Transverse colon (tissue), 4 donors: ENCODE measurements around the gene LGI2. TPM values are rescaled to one million over a fixed set of nuclear protein-coding genes. Genes with fewer than 3 reads are reported as not detected.

Experiments used
- DNase-seq: peaks from one replicate; pipeline ENCODE4 v3.0.0-alpha.2; 2019
- H3K27ac ChIP-seq, 4 donors: fragments of 200-600 bp; sonication (generic); 2 replicates each; pipeline ENCODE4 v1.5.1; 2016 to 2018; ENCODE audit warnings: inconsistent platforms in 4 of 4
- H3K27me3 ChIP-seq: fragments of 200-600 bp; sonication (generic); 2 replicates; pipeline ENCODE4 v1.5.1; 2017; ENCODE audit warnings: inconsistent platforms
- H3K36me3 ChIP-seq, 4 donors: fragments of 200-600 bp; sonication (generic); 2 replicates each; pipeline ENCODE4 v1.5.1; 2017 to 2019; ENCODE audit warnings: inconsistent platforms in 4 of 4
- H3K4me1 ChIP-seq, 4 donors: fragments of 200-600 bp; sonication (generic); 2 replicates each; pipeline ENCODE4 v1.5.1; 2017 to 2020; ENCODE audit warnings: inconsistent platforms in 4 of 4
- H3K4me3 ChIP-seq, 4 donors: fragments of 200-600 bp; sonication (generic); 1 replicate in 1 of 4; 2 replicates in 3 of 4; pipeline versions ENCODE4 v1.5.1 to v1.6.1; 2017 to 2019; ENCODE audit warnings: inconsistent platforms in 4 of 4
- H3K9me3 ChIP-seq, 2 donors: fragments of 200-600 bp; sonication (generic); 2 replicates each; pipeline ENCODE4 v1.5.1; 2017 to 2019; ENCODE audit warnings: inconsistent platforms in 2 of 2
- EP300 ChIP-seq: sonication (generic); formaldehyde crosslinking; IDR thresholded peaks from one replicate; pipeline ENCODE4 v1.6.1; 2017; ENCODE audit warnings: antibody characterized with exemption, low read depth
- POLR2A ChIP-seq: fragments of 450-650 bp; IDR thresholded peaks from one replicate; pipeline ENCODE4 v1.6.1; 2016; ENCODE audit warnings: antibody characterized with exemption, mild to moderate bottlenecking, moderate library complexity
- POLR2AphosphoS5 ChIP-seq, 3 donors: sonication (generic); formaldehyde crosslinking; IDR thresholded peaks; one replicate each; pipeline ENCODE4 v1.6.1; 2016; ENCODE audit warnings: antibody characterized with exemption in 3 of 3
- WGBS, 2 donors: methylation state at CpG; one replicate each; pipeline ENCODE4 v1.1.5; 2018; ENCODE audit warnings: low coverage in 1 of 2; 5-methylcytosine and 5-hydroxymethylcytosine counted together
- in situ Hi-C, 4 donors: fragments of 200-750 bp; cut with MboI; loops; one replicate each; pipeline versions ENCODE4 v1.15.0 to v1.15.1; 2017; ENCODE audit warnings: low sequenced_read_pairs in 3 of 4, low pct_ligation_motif_present in 1 of 4, low pct_unique_long_range_greater_than_20kb in 1 of 4
- intact Hi-C: fragments of 100-400 bp; cut with DNase I; formaldehyde crosslinking; loops from one replicate; pipeline ENCODE4 v1.15.1; 2023; ENCODE audit warnings: low total_unique reads
- total RNA-seq, 4 donors: library from RNA; depleted of rRNA; stranded (reverse); fragments of >200 nt; gene quantifications; one replicate each; pipeline ENCODE4 v1.1.0, GENCODE V29; 2016
- TF ChIP-seq, protein P1 (sequence below), 5 experiments: fragments of 200-600 bp in 3 of 5; fragments of 450-650 bp in 2 of 5; sonication (generic) in 3 of 5; IDR thresholded peaks; 1 replicate in 2 of 5; 2 replicates in 3 of 5; pipeline ENCODE4 v1.5.1; 2016 to 2017; ENCODE audit warnings: antibody characterized with exemption in 5 of 5, inconsistent platforms in 3 of 5, mild to moderate bottlenecking in 2 of 5, moderate library complexity in 1 of 5

The LGI2 gene
- total RNA-seq, 4 donors from 2014 or later: 0.32 to 0.75 (median 0.41) TPM; not detected in 1

DNA sequence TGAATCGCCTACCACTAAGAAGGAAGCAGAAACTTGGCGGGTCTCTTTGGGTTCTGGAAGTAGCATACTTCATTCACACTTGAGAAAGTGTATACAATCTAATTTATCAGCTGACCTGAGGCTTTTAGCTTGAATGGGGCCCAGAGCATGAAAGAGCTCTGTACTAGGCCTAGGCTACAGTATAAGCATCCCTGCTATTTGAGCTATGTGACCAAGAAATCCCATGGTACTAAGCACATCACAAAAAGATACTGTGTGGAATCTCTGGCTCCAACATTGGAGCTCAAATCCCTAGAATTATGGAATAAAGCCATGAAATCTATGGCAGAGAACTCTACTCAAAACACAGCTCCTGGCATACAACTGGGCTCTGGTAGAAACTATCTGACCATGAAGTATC, 74.0 kb downstream of the LGI2 start:
- Histone ChIP-seq H3K4me1 (no peaks in the 10 kb centered on the region), H3K36me3 (no peaks in the 10 kb centered on the region), H3K27me3 (no peaks in the 10 kb centered on the region), H3K27ac (no peak overlapping the region), H3K4me3 (no peak overlapping the region), H3K9me3 (no peaks in the 10 kb centered on the region)
- TF ChIP-seq, protein P1, sequence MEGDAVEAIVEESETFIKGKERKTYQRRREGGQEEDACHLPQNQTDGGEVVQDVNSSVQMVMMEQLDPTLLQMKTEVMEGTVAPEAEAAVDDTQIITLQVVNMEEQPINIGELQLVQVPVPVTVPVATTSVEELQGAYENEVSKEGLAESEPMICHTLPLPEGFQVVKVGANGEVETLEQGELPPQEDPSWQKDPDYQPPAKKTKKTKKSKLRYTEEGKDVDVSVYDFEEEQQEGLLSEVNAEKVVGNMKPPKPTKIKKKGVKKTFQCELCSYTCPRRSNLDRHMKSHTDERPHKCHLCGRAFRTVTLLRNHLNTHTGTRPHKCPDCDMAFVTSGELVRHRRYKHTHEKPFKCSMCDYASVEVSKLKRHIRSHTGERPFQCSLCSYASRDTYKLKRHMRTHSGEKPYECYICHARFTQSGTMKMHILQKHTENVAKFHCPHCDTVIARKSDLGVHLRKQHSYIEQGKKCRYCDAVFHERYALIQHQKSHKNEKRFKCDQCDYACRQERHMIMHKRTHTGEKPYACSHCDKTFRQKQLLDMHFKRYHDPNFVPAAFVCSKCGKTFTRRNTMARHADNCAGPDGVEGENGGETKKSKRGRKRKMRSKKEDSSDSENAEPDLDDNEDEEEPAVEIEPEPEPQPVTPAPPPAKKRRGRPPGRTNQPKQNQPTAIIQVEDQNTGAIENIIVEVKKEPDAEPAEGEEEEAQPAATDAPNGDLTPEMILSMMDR (IDR thresholded peaks at IDR 0.05): no peak
- TF ChIP-seq EP300 (no peak), POLR2A (no peak), POLR2AphosphoS5 (IDR thresholded peaks at IDR 0.05) (no peak)
- intact Hi-C loops (no loop called here), in situ Hi-C loops (no loop called here)
- no peak for DNase-seq
- WGBS, 2 donors: 90 to 95% methylated on average over 2 of the region's 2 CpGs

DNA sequence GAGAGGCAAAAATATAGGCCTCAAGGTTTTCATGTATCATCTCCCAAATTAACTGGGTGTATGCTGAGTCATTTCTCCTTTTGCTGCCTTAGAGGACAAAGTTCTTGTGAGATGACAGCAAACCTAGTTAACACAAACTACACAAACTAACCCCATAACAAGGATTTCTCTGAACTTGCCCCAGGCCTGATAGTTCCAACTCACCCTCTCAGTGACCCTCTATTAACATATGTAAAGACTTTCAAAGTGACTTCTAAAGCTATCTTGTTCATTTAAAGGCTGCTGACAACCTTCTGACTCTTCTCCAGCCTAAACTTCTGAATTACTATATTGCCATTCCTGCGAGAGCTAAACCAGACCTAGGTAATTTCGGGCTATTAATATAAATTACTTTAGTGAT, 74.7 kb downstream of the LGI2 start:
- TF ChIP-seq POLR2AphosphoS5 (IDR thresholded peaks at IDR 0.05) (no peak), EP300 (no peak), POLR2A (no peak)
- TF ChIP-seq, protein P1 (IDR thresholded peaks at IDR 0.05): no peak

DNA sequence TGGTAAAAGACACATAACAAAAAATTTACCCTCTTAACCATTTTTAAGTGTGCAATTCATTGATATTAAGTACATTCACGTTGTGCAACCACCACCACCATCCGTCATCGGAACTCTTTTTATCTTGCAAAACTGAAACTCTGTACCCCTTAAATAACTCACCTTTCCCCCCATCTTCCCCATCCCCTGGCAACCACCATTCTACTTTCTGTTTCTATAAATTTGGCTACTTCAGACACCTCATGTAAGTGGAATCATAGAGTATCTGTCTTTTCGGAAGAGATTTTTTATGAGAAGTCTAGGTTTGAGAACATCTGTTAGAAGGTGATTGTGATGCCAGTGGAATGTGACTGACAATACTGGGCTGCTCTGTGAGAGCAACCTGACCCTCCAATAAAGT, 78.1 kb downstream of the LGI2 start:
- H3K9me3 ChIP-seq: no peaks in the 10 kb centered on the region
- DNase-seq: no peak
- no peak overlapping the region for H3K27ac ChIP-seq
- H3K36me3 ChIP-seq: no peaks in the 10 kb centered on the region
- no peak overlapping the region for H3K4me3 ChIP-seq
- in situ Hi-C loops: no loop called here
- intact Hi-C loops: no loop called here
- TF ChIP-seq EP300 (no peak), POLR2AphosphoS5 (IDR thresholded peaks at IDR 0.05) (no peak), POLR2A (no peak)
- TF ChIP-seq, protein P1 (IDR thresholded peaks at IDR 0.05): no peak
- H3K4me1 ChIP-seq: no peaks in the 10 kb centered on the region
- 88 to 96% methylated on average over 4 of the region's 4 CpGs for WGBS, 2 donors
- H3K27me3 ChIP-seq: no peaks in the 10 kb centered on the region

More for the DNA sequence above, 74.7 kb downstream of the LGI2 start:
- Histone ChIP-seq H3K27me3 (no peaks in the 10 kb centered on the region), H3K4me3 (no peak overlapping the region), H3K27ac (no peak overlapping the region), H3K36me3 (no peaks in the 10 kb centered on the region), H3K9me3 (no peaks in the 10 kb centered on the region), H3K4me1 (no peaks in the 10 kb centered on the region)
- intact Hi-C loops: no loop called here
- no peak for DNase-seq
- WGBS, 2 donors: 95 to 100% methylated on average over 1 to 2 of the region's 2 CpGs
- in situ Hi-C loops: no loop called here

DNA sequence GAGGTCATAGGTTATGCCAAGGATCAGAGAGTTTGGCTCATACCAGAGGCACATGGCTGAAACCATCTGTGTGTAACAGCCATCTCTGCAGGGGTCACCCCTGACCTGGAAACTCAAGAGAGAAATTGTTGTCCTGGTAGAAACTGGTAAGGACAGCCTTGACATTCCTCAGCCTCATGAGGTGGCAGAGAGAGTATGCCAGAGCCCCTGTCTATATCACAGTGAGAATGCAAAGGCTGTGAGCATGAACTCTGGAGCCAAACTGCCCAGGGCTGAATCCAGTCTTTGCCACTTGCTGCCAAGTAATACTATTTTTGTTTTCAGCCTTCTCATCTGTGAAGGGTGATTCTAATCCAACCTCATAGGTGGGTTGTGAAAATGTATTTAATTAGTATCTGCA, 80.8 kb downstream of the LGI2 start:
- Histone ChIP-seq H3K36me3 (no peaks in the 10 kb centered on the region), H3K4me3 (no peak overlapping the region), H3K27ac (no peak overlapping the region), H3K9me3 (no peaks in the 10 kb centered on the region), H3K4me1 (no peaks in the 10 kb centered on the region), H3K27me3 (no peaks in the 10 kb centered on the region)
- intact Hi-C loops: no loop called here
- TF ChIP-seq POLR2AphosphoS5 (IDR thresholded peaks at IDR 0.05) (no peak), POLR2A (no peak), EP300 (no peak)
- TF ChIP-seq, protein P1 (IDR thresholded peaks at IDR 0.05): no peak
- DNase-seq: no peak
- in situ Hi-C loops: no loop called here

Other genes starting within 250 kb of the LGI2 start
- gene SOD3, start 235.4 kb downstream of the LGI2 start, total RNA-seq: 100 to 1,000 TPM in 1 of 4 donors, 10 to 100 TPM in 3; 27.7 to 112 (median 71.7) TPM
- 1 to 10 TPM; 3.4 to 10.0 (median 7.7) TPM for gene CCDC149, start 117.9 kb downstream of the LGI2 start, total RNA-seq
- gene SEPSECS, start 129.5 kb upstream of the LGI2 start, total RNA-seq: 10 to 100 TPM in 3 of 4 donors, 1 to 10 TPM in 1; 4.6 to 19.2 (median 16.5) TPM
- 10 to 100 TPM; 17.2 to 85.0 (median 28.7) TPM for gene PI4K2B, start 203.1 kb upstream of the LGI2 start, total RNA-seq